H9 (cell line): ENCODE measurements around the gene CCDC7. TPM values are rescaled to one million over a fixed set of nuclear protein-coding genes. Genes with fewer than 3 reads are reported as not detected.
A peak's percentile ranks its signal among the peaks of the same experiment; 100 is the strongest.
"Not testable (repeated sequence)": the region's sequence is repeated elsewhere in the genome, so short reads cannot be mapped to it uniquely, and the experiment has no call there.

Experiments
- DNase-seq: peaks from one replicate; pipeline ENCODE4 v3.0.0-alpha.2; 2017
- H2AFZ ChIP-seq: one replicate; pipeline ENCODE4 v1.6.1; 2013; ENCODE audit warnings: mild to moderate bottlenecking, low read length, control low read depth, moderate library complexity
- H2AK5ac ChIP-seq: 2 replicates; pipeline ENCODE4 v1.6.1; 2013; ENCODE audit warnings: low read length, control low read depth, mixed read lengths; ENCODE audit not compliant: insufficient read length
- H2BK120ac ChIP-seq: one replicate; pipeline ENCODE4 v1.6.1; 2013; ENCODE audit warnings: low read depth, mild to moderate bottlenecking, low read length, control low read depth, inconsistent platforms; ENCODE audit not compliant: poor library complexity, severe bottlenecking
- H2BK12ac ChIP-seq: 2 replicates; pipeline ENCODE4 v1.6.1; 2013; ENCODE audit warnings: low read length, control low read depth, mixed read lengths, low read depth; ENCODE audit not compliant: insufficient read length
- H2BK15ac ChIP-seq: 2 replicates; pipeline ENCODE4 v1.6.1; 2013; ENCODE audit warnings: low read depth, low read length, control low read depth
- H2BK20ac ChIP-seq: one replicate; pipeline ENCODE4 v1.6.1; 2013; ENCODE audit warnings: low read depth, mild to moderate bottlenecking, low read length, control low read depth, inconsistent platforms; ENCODE audit not compliant: poor library complexity, severe bottlenecking
- H2BK5ac ChIP-seq: 2 replicates; pipeline ENCODE4 v1.6.1; 2013; ENCODE audit warnings: low read length, control low read depth, mixed read lengths; ENCODE audit not compliant: insufficient read length
- H3K14ac ChIP-seq: 2 replicates; pipeline ENCODE4 v1.6.1; 2013; ENCODE audit warnings: low read length, control low read depth; ENCODE audit not compliant: insufficient read depth
- H3K18ac ChIP-seq: 2 replicates; pipeline ENCODE4 v1.6.1; 2013; ENCODE audit warnings: low read depth, mild to moderate bottlenecking, mixed read lengths, low read length, control low read depth; ENCODE audit not compliant: insufficient read length
- H3K23ac ChIP-seq: 2 replicates; pipeline ENCODE4 v1.6.1; 2013; ENCODE audit warnings: low read length, control low read depth, mixed read lengths, low read depth; ENCODE audit not compliant: insufficient read length
- H3K23me2 ChIP-seq: 2 replicates; pipeline ENCODE4 v1.6.1; 2013; ENCODE audit warnings: low read depth, mild to moderate bottlenecking, mixed read lengths, low read length, control low read depth; ENCODE audit not compliant: insufficient read length, poor library complexity, severe bottlenecking
- H3K27ac ChIP-seq: 2 replicates; pipeline ENCODE4 v1.5.1; 2013; ENCODE audit warnings: low read length, control low read depth, mixed read lengths, low read depth; ENCODE audit not compliant: insufficient read length
- H3K27me3 ChIP-seq: 2 replicates; pipeline ENCODE4 v1.6.1; 2013; ENCODE audit warnings: low read length, control low read depth, inconsistent platforms; ENCODE audit not compliant: insufficient read depth
- H3K4ac ChIP-seq: 2 replicates; pipeline ENCODE4 v1.6.1; 2013; ENCODE audit warnings: low read depth, mild to moderate bottlenecking, control low read depth, inconsistent platforms, low read length, moderate library complexity
- H3K4me1 ChIP-seq: 2 replicates; pipeline ENCODE4 v1.6.1; 2013; ENCODE audit warnings: low read length, control low read depth, inconsistent platforms; ENCODE audit not compliant: insufficient read depth
- H3K4me2 ChIP-seq: 2 replicates; pipeline ENCODE4 v1.6.1; 2013; ENCODE audit warnings: low read length, control low read depth, mixed read lengths; ENCODE audit not compliant: insufficient read length, insufficient read depth
- H3K56ac ChIP-seq: 2 replicates; pipeline ENCODE4 v1.6.1; 2013; ENCODE audit warnings: low read depth, mild to moderate bottlenecking, mixed read lengths, low read length, control low read depth; ENCODE audit not compliant: insufficient read length
- H3K79me1 ChIP-seq: 2 replicates; pipeline ENCODE4 v1.6.1; 2013; ENCODE audit warnings: low read depth, mild to moderate bottlenecking, moderate library complexity, low read length, control low read depth, inconsistent platforms; ENCODE audit not compliant: insufficient read depth, poor library complexity, severe bottlenecking
- H3K79me2 ChIP-seq: 2 replicates; pipeline ENCODE4 v1.6.1; 2013; ENCODE audit warnings: low read length, control low read depth, inconsistent platforms; ENCODE audit not compliant: insufficient read depth
- H3K9ac ChIP-seq: 2 replicates; pipeline ENCODE4 v1.6.1; 2013; ENCODE audit warnings: low read length, control low read depth, mixed read lengths; ENCODE audit not compliant: insufficient read length; ENCODE audit errors: extremely low read depth
- H3K9me3 ChIP-seq: one replicate; pipeline ENCODE4 v1.6.1; 2013; ENCODE audit warnings: low read depth, low read length, inconsistent platforms; ENCODE audit not compliant: control insufficient read depth
- H3T11ph ChIP-seq: one replicate; pipeline ENCODE4 v1.6.1; 2013; ENCODE audit warnings: mild to moderate bottlenecking, low read length, control low read depth, inconsistent platforms
- H4K20me1 ChIP-seq: one replicate; pipeline ENCODE4 v1.6.1; 2013; ENCODE audit not compliant: control insufficient read depth, insufficient read length, insufficient read depth
- H4K5ac ChIP-seq: 2 replicates; pipeline ENCODE4 v1.6.1; 2013; ENCODE audit warnings: low read depth, mild to moderate bottlenecking, mixed read lengths, low read length, control low read depth; ENCODE audit not compliant: insufficient read length
- H4K8ac ChIP-seq: replicated peaks from 2 replicates; pipeline ENCODE4 v1.6.1; 2013; ENCODE audit warnings: low read length, control low read depth, mixed read lengths, low read depth; ENCODE audit not compliant: insufficient read length
- H4K91ac ChIP-seq: 2 replicates; pipeline ENCODE4 v1.6.1; 2013; ENCODE audit warnings: low read depth, mild to moderate bottlenecking, moderate library complexity, mixed read lengths, low read length, control low read depth; ENCODE audit not compliant: insufficient read length
- H3K27ac Mint-ChIP-seq, 3 experiments: 2 replicates in 2 of 3; 3 replicates in 1 of 3; pipeline ENCODE4 v1.8.0; 2020 to 2021; ENCODE audit warnings: mixed read lengths in 3 of 3, mild to moderate bottlenecking in 1 of 3, moderate library complexity in 1 of 3
- H3K27me3 Mint-ChIP-seq: 2 replicates; pipeline ENCODE4 v1.8.0; 2021; ENCODE audit warnings: low read depth, mild to moderate bottlenecking, moderate library complexity, mixed read lengths
- H3K36me3 Mint-ChIP-seq, 3 experiments: 2 replicates in 2 of 3; 3 replicates in 1 of 3; pipeline ENCODE4 v1.8.0; 2020 to 2021; ENCODE audit warnings: low read depth in 3 of 3, mixed read lengths in 3 of 3; ENCODE audit not compliant: insufficient read depth in 1 of 3
- H3K4me1 Mint-ChIP-seq, 2 experiments: 2 replicates each; pipeline ENCODE4 v1.8.0; 2020; ENCODE audit warnings: mixed read lengths in 2 of 2
- H3K4me3 Mint-ChIP-seq, 2 experiments: 2 replicates in 1 of 2; 3 replicates in 1 of 2; pipeline ENCODE4 v1.8.0; 2020 to 2021; ENCODE audit warnings: mild to moderate bottlenecking in 2 of 2, mixed read lengths in 2 of 2, moderate library complexity in 1 of 2
- H3K9me3 Mint-ChIP-seq, 2 experiments: 2 replicates in 1 of 2; 3 replicates in 1 of 2; pipeline ENCODE4 v1.8.0; 2020; ENCODE audit warnings: mild to moderate bottlenecking in 2 of 2, mixed read lengths in 2 of 2, moderate library complexity in 1 of 2
- WGBS: extraction: QIAGEN DNeasy Blood & Tissue Kit; methylation state at CpG from one replicate; pipeline ENCODE4 v1.1.7; 2013; ENCODE audit warnings: missing lambda C conversion rate, low lambda C conversion rate, mixed read lengths; ENCODE audit not compliant: insufficient read length; ENCODE audit errors: extremely low coverage; 5-methylcytosine and 5-hydroxymethylcytosine counted together
- total RNA-seq: library from RNA; stranded (reverse); gene quantifications from 2 replicates; pipeline ENCODE4 v1.2.1, GENCODE V29; 2021
- TF ChIP-seq, protein P1 (sequence below): fragments of 200-600 bp; sonication (generic); conservative IDR thresholded peaks from 3 replicates; pipeline ENCODE4 v1.8.0; 2021; ENCODE audit warnings: antibody characterized with exemption, mild to moderate bottlenecking

CCDC7 gene
- total RNA-seq, 1 experiment from 2014 or later, result 1.6 TPM

GRCh38 chr10:32650246-32650655 lies 204.3 kb downstream of the CCDC7 start:
- Histone ChIP-seq H3K4ac (no peak overlapping the region), H2AK5ac (no peak overlapping the region), H3K4me1 (no peaks in the 10 kb centered on the region), H3K79me2 (no peaks in the 10 kb centered on the region), H3K9ac (no peak overlapping the region), H3K18ac (no peak overlapping the region), H3K14ac (no peak overlapping the region), H3K23me2 (no peaks in the 10 kb centered on the region), H3T11ph (no peak overlapping the region), H3K27me3 (no peaks in the 10 kb centered on the region), H4K5ac (no peak overlapping the region), H2AFZ (no peak overlapping the region), H3K27ac (no peak overlapping the region), H2BK12ac (no peak overlapping the region), H3K9me3 (no peaks in the 10 kb centered on the region), H2BK120ac (no peak overlapping the region), H2BK20ac (no peak overlapping the region), H3K23ac (no peak overlapping the region), H2BK5ac (no peak overlapping the region), H3K56ac (no peak overlapping the region), H4K91ac (no peak overlapping the region), H4K8ac (no peak overlapping the region), H3K4me2 (no peak overlapping the region), H3K79me1 (no peaks in the 10 kb centered on the region), H4K20me1 (no peaks in the 10 kb centered on the region), H2BK15ac (no peak overlapping the region)
- Mint-ChIP-seq H3K4me1 (no peaks in the 10 kb centered on the region), H3K27me3 (no peaks in the 10 kb centered on the region; the same call in none of the 2 replicates), H3K36me3 (peaks cover 0 to 5% (median 3%) of the 10 kb centered on the region in 3 experiments; a peak in 4 of 7 replicates), H3K4me3 (no peak overlapping the region), H3K9me3 (peaks cover 46 to 49% of the 10 kb centered on the region in 2 experiments; a peak in 4 of 5 replicates), H3K27ac (no peak overlapping the region)
- WGBS, result no CpG with 5 or more reads among the region's 1 CpG
- TF ChIP-seq, protein P1, sequence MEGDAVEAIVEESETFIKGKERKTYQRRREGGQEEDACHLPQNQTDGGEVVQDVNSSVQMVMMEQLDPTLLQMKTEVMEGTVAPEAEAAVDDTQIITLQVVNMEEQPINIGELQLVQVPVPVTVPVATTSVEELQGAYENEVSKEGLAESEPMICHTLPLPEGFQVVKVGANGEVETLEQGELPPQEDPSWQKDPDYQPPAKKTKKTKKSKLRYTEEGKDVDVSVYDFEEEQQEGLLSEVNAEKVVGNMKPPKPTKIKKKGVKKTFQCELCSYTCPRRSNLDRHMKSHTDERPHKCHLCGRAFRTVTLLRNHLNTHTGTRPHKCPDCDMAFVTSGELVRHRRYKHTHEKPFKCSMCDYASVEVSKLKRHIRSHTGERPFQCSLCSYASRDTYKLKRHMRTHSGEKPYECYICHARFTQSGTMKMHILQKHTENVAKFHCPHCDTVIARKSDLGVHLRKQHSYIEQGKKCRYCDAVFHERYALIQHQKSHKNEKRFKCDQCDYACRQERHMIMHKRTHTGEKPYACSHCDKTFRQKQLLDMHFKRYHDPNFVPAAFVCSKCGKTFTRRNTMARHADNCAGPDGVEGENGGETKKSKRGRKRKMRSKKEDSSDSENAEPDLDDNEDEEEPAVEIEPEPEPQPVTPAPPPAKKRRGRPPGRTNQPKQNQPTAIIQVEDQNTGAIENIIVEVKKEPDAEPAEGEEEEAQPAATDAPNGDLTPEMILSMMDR, result peak; percentile 45; the same call in 2 of the 3 replicates
- DNase-seq, result no peak

GRCh38 chr10:32657430-32657829 lies 211.5 kb downstream of the CCDC7 start:
- DNase-seq, H2AFZ ChIP-seq, H3K27ac ChIP-seq, H3K14ac ChIP-seq, H2BK15ac ChIP-seq, H3K4me2 ChIP-seq, H2BK12ac ChIP-seq, H2BK120ac ChIP-seq, H3K23ac ChIP-seq, H3K56ac ChIP-seq, H3K9ac ChIP-seq, H4K20me1 ChIP-seq, H3K18ac ChIP-seq, H3K9me3 ChIP-seq, H2BK20ac ChIP-seq, H3K4me1 Mint-ChIP-seq, H3K79me2 ChIP-seq, H4K5ac ChIP-seq, H2BK5ac ChIP-seq, H3K27ac Mint-ChIP-seq, H3K4me1 ChIP-seq, H3K27me3 Mint-ChIP-seq, H3K79me1 ChIP-seq, H3K4ac ChIP-seq, H3K23me2 ChIP-seq, H4K8ac ChIP-seq, H3K4me3 Mint-ChIP-seq, H4K91ac ChIP-seq, H3K27me3 ChIP-seq, H3T11ph ChIP-seq, H2AK5ac ChIP-seq: not testable (repeated sequence)
- no CpG with 5 or more reads among the region's 1 CpG for WGBS
- Mint-ChIP-seq H3K9me3 (peaks cover 58% of the 10 kb centered on the region in 2 experiments), H3K36me3 (peaks cover 11 to 27% (median 26%) of the 10 kb centered on the region in 3 experiments)
